ENCODE data around the gene SNX33. TPM values are rescaled to one million over a fixed set of nuclear protein-coding genes. Genes with fewer than 3 reads are reported as not detected.
A peak's percentile ranks its signal among the peaks of the same experiment; 100 is the strongest.

SNX33 gene
- total RNA-seq, 3 donors from 2014 or later (not counting 1 experiment from before 2014, with no cell fraction given): 2.5 to 5.6 (median 5.1) TPM

GRCh38 chr15:75640483-75641178, 7.1 kb upstream of the SNX33 start:
- H3K36me3 ChIP-seq (ENCODE audit: control insufficient read depth, insufficient read depth, low read length): peaks cover 2% of the 10 kb centered on the region
- peak in 1 of 2 donors; percentile 83 for DNase-seq
- peaks cover 40% of the 10 kb centered on the region for H3K4me1 ChIP-seq (ENCODE audit: control insufficient read depth, insufficient read depth, low read length)
- Mint-ChIP-seq H3K27ac (peak overlapping the region; percentile 89 to 93), H3K36me3 (no peaks in the 10 kb centered on the region), H3K9me3 (no peaks in the 10 kb centered on the region), H3K27me3 (ENCODE audit: low read depth in 2 of 2) (peaks cover 0 to 2% of the 10 kb centered on the region in 2 donors), H3K4me3 (peak overlapping the region; percentile 91), H3K4me1 (peaks cover 30 to 39% of the 10 kb centered on the region in 2 donors)
- peak overlapping the region; percentile 83 for H3K27ac ChIP-seq (ENCODE audit: low read length)
- intact Hi-C loops (cut with micrococcal nuclease): loop anchor here (1.0 to 10.0 kb wide), 6 partner anchors 15 to 276 kb away; partner anchors contain the start of genes MAN2C1, PTPN9 and SNUPN
- peak overlapping the region; percentile 89 for H3K4me3 ChIP-seq (ENCODE audit: low read length)
- TF ChIP-seq CTCF (IDR thresholded peaks at IDR 0.05): peak; percentile 55
- 0% methylated on average over 17 of the region's 17 CpGs for WGBS (ENCODE audit: insufficient coverage)
- H3K27me3 ChIP-seq (ENCODE audit: control insufficient read depth, insufficient read depth, low read length): no peaks in the 10 kb centered on the region
- ATAC-seq: peak; percentile 42 to 52 (median 47)
- H3K9me3 ChIP-seq (ENCODE audit: control insufficient read depth, insufficient read depth, low read length): no peaks in the 10 kb centered on the region

DNA sequence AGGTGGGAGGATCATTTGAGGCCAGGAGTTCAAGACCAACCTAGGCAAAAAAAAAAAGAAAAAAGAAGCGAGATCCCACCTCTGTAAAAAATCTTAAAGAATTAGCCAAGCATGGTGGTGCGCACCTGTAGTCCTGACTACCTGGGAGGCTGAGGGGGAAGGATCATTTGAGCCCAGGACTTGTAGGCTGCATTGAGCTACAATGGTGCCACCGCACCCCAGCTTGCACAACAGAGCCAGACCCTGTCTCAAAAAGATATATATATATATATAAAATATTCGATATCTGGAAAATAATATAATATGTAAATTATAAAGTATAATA, 6.6 kb upstream of the SNX33 start:
- H3K27ac Mint-ChIP-seq: peak overlapping the region; percentile 89 to 93
- peaks cover 0 to 2% of the 10 kb centered on the region in 2 donors for H3K27me3 Mint-ChIP-seq (ENCODE audit: low read depth in 2 of 2)
- Histone ChIP-seq H3K27ac (ENCODE audit: low read length) (peak overlapping the region; percentile 83), H3K27me3 (ENCODE audit: control insufficient read depth, insufficient read depth, low read length) (no peaks in the 10 kb centered on the region), H3K9me3 (ENCODE audit: control insufficient read depth, insufficient read depth, low read length) (no peaks in the 10 kb centered on the region), H3K36me3 (ENCODE audit: control insufficient read depth, insufficient read depth, low read length) (peaks cover 2% of the 10 kb centered on the region), H3K4me1 (ENCODE audit: control insufficient read depth, insufficient read depth, low read length) (peaks cover 40% of the 10 kb centered on the region), H3K4me3 (ENCODE audit: low read length) (no peak overlapping the region)
- peak overlapping the region; percentile 91 for H3K4me3 Mint-ChIP-seq
- H3K36me3 Mint-ChIP-seq: no peaks in the 10 kb centered on the region
- WGBS (ENCODE audit: insufficient coverage): 72% methylated on average over 2 of the region's 4 CpGs
- intact Hi-C loops (cut with micrococcal nuclease): loop anchor here (1.0 to 10.0 kb wide), 3 partner anchors 44 to 276 kb away; partner anchors contain the start of gene MAN2C1
- H3K4me1 Mint-ChIP-seq: peaks cover 31 to 37% of the 10 kb centered on the region in 2 donors
- no peaks in the 10 kb centered on the region for H3K9me3 Mint-ChIP-seq
- TF ChIP-seq CTCF (IDR thresholded peaks at IDR 0.05): peak; percentile 9
- no peak for ATAC-seq
- DNase-seq: no peak

- H3K27ac Mint-ChIP-seq: no peak overlapping the region
- H3K9me3 Mint-ChIP-seq: no peaks in the 10 kb centered on the region
- peaks cover 0 to 2% of the 10 kb centered on the region in 2 donors for H3K27me3 Mint-ChIP-seq (ENCODE audit: low read depth in 2 of 2)
- H3K4me3 Mint-ChIP-seq: no peak overlapping the region
- no peaks in the 10 kb centered on the region for H3K27me3 ChIP-seq (ENCODE audit: control insufficient read depth, insufficient read depth, low read length)
- no peak overlapping the region for H3K4me3 ChIP-seq (ENCODE audit: low read length)
- ATAC-seq (no peak), DNase-seq (no peak)
- TF ChIP-seq CTCF (IDR thresholded peaks at IDR 0.05): no peak
- H3K4me1 ChIP-seq (ENCODE audit: control insufficient read depth, insufficient read depth, low read length): peaks cover 41% of the 10 kb centered on the region
- peaks cover 2% of the 10 kb centered on the region for H3K36me3 ChIP-seq (ENCODE audit: control insufficient read depth, insufficient read depth, low read length)
- H3K4me1 Mint-ChIP-seq: peaks cover 36 to 39% of the 10 kb centered on the region in 2 donors
- WGBS (ENCODE audit: insufficient coverage): 99% methylated on average over 5 of the region's 5 CpGs
- no peaks in the 10 kb centered on the region for H3K36me3 Mint-ChIP-seq
- intact Hi-C loops (cut with micrococcal nuclease): loop anchor here (1.0 to 10.0 kb wide), 3 partner anchors 45 to 277 kb away; partner anchors contain the start of gene MAN2C1
- no peaks in the 10 kb centered on the region for H3K9me3 ChIP-seq (ENCODE audit: control insufficient read depth, insufficient read depth, low read length)
- H3K27ac ChIP-seq (ENCODE audit: low read length): no peak overlapping the region
Observed at GRCh38 chr15:75641603-75642002, 6.1 kb upstream of the SNX33 start.

Data from natural killer cell (primary cell).